ENCODE data around the gene SEMA3F. TPM values are rescaled to one million over a fixed set of nuclear protein-coding genes. Genes with fewer than 3 reads are reported as not detected.
A peak's percentile ranks its signal among the peaks of the same experiment; 100 is the strongest.

The SEMA3F gene
- total RNA-seq, 2 donors from 2014 or later: 44.8 to 63.2 TPM

GRCh38 chr3:50192124-50192523 is 37.0 kb downstream of the SEMA3F start:
- no peak overlapping the region for H3K9ac ChIP-seq (ENCODE audit: extremely low read depth, low read length, poor library complexity, severe bottlenecking)
- no peaks in the 10 kb centered on the region for H3K9me3 ChIP-seq (ENCODE audit: control insufficient read depth, low read length)
- Mint-ChIP-seq H3K4me1 (no peaks in the 10 kb centered on the region), H3K36me3 (ENCODE audit: low read depth) (no peaks in the 10 kb centered on the region), H3K9me3 (no peaks in the 10 kb centered on the region), H3K27ac (no peak overlapping the region), H3K4me3 (no peak overlapping the region), H3K27me3 (ENCODE audit: insufficient read depth) (peaks cover 31% of the 10 kb centered on the region)
- no peaks in the 10 kb centered on the region for H3K36me3 ChIP-seq (ENCODE audit: control insufficient read depth, insufficient read depth, low read length)
- DNase-seq: no peak
- H3K27me3 ChIP-seq (ENCODE audit: control insufficient read depth, insufficient read depth, low read length, poor library complexity, severe bottlenecking): peaks cover 5% of the 10 kb centered on the region
- no peak overlapping the region for H3K27ac ChIP-seq (ENCODE audit: low read depth, low read length)
- TF ChIP-seq, protein P1, sequence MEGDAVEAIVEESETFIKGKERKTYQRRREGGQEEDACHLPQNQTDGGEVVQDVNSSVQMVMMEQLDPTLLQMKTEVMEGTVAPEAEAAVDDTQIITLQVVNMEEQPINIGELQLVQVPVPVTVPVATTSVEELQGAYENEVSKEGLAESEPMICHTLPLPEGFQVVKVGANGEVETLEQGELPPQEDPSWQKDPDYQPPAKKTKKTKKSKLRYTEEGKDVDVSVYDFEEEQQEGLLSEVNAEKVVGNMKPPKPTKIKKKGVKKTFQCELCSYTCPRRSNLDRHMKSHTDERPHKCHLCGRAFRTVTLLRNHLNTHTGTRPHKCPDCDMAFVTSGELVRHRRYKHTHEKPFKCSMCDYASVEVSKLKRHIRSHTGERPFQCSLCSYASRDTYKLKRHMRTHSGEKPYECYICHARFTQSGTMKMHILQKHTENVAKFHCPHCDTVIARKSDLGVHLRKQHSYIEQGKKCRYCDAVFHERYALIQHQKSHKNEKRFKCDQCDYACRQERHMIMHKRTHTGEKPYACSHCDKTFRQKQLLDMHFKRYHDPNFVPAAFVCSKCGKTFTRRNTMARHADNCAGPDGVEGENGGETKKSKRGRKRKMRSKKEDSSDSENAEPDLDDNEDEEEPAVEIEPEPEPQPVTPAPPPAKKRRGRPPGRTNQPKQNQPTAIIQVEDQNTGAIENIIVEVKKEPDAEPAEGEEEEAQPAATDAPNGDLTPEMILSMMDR (conservative IDR thresholded peaks at IDR 0.05): no peak
- no peak overlapping the region for H3K4me3 ChIP-seq (ENCODE audit: low read length)
- 76 to 87% methylated on average over 5 to 8 of the region's 8 CpGs for WGBS, 2 experiments (ENCODE audit: insufficient coverage in 1 of 2, insufficient read length in 1 of 2)
- no peaks in the 10 kb centered on the region for H3K4me1 ChIP-seq (ENCODE audit: control insufficient read depth, insufficient read depth, low read length)

DNA sequence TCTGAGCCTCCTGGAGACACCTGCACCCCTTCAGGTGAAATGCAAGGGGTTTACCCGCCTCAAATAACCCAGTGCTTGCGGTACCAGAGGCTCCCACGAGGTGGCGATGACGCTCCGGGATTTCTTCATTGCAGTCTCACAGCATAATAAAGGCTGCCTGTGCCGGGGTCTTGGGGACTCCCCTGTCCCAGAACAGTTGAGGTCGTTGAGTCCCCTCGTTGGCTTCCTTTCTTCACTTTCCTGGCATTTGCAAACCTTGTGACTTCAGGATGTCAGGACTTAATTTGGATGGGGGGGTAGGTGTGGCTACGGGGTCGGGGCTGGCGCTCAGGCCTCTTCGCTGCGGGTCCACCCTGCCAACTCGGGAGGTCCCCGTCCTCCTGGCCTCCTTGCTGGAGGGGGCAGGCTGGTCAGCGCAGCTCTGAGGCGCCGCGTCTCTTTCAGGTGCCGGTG is 37.6 kb downstream of the SEMA3F start:
- H3K9me3 ChIP-seq (ENCODE audit: control insufficient read depth, low read length): no peaks in the 10 kb centered on the region
- H3K4me1 ChIP-seq (ENCODE audit: control insufficient read depth, insufficient read depth, low read length): no peaks in the 10 kb centered on the region
- H3K9ac ChIP-seq (ENCODE audit: extremely low read depth, low read length, poor library complexity, severe bottlenecking): no peak overlapping the region
- Mint-ChIP-seq H3K36me3 (ENCODE audit: low read depth) (no peaks in the 10 kb centered on the region), H3K27ac (no peak overlapping the region), H3K27me3 (ENCODE audit: insufficient read depth) (peaks cover 31% of the 10 kb centered on the region), H3K9me3 (no peaks in the 10 kb centered on the region), H3K4me1 (no peaks in the 10 kb centered on the region), H3K4me3 (no peak overlapping the region)
- H3K27ac ChIP-seq (ENCODE audit: low read depth, low read length): no peak overlapping the region
- WGBS, 2 experiments (ENCODE audit: insufficient coverage in 1 of 2, insufficient read length in 1 of 2): 47 to 50% methylated on average over 17 to 21 of the region's 21 CpGs
- no peak overlapping the region for H3K4me3 ChIP-seq (ENCODE audit: low read length)
- TF ChIP-seq, protein P1 (conservative IDR thresholded peaks at IDR 0.05): peak; percentile 87
- H3K36me3 ChIP-seq (ENCODE audit: control insufficient read depth, insufficient read depth, low read length): no peaks in the 10 kb centered on the region
- peak; percentile 97 for DNase-seq
- peaks cover 5% of the 10 kb centered on the region for H3K27me3 ChIP-seq (ENCODE audit: control insufficient read depth, insufficient read depth, low read length, poor library complexity, severe bottlenecking)

- no peaks in the 10 kb centered on the region for H3K4me1 Mint-ChIP-seq
- Histone ChIP-seq H3K9me3 (ENCODE audit: control insufficient read depth, low read length) (no peaks in the 10 kb centered on the region), H3K27ac (ENCODE audit: low read depth, low read length) (no peak overlapping the region), H3K4me3 (ENCODE audit: low read length) (no peak overlapping the region), H3K9ac (ENCODE audit: extremely low read depth, low read length, poor library complexity, severe bottlenecking) (no peak overlapping the region), H3K4me1 (ENCODE audit: control insufficient read depth, insufficient read depth, low read length) (no peaks in the 10 kb centered on the region), H3K27me3 (ENCODE audit: control insufficient read depth, insufficient read depth, low read length, poor library complexity, severe bottlenecking) (peaks cover 5% of the 10 kb centered on the region), H3K36me3 (ENCODE audit: control insufficient read depth, insufficient read depth, low read length) (no peaks in the 10 kb centered on the region)
- 91 to 93% methylated on average over 21 to 36 of the region's 36 CpGs for WGBS, 2 experiments (ENCODE audit: insufficient coverage in 1 of 2, insufficient read length in 1 of 2)
- no peaks in the 10 kb centered on the region for H3K9me3 Mint-ChIP-seq
- H3K4me3 Mint-ChIP-seq: no peak overlapping the region
- no peak overlapping the region for H3K27ac Mint-ChIP-seq
- TF ChIP-seq, protein P1 (conservative IDR thresholded peaks at IDR 0.05): no peak
- H3K27me3 Mint-ChIP-seq (ENCODE audit: insufficient read depth): peaks cover 31% of the 10 kb centered on the region
- DNase-seq: no peak
- no peaks in the 10 kb centered on the region for H3K36me3 Mint-ChIP-seq (ENCODE audit: low read depth)
These were observed 38.2 kb downstream of the SEMA3F start for GRCh38 chr3:50193286-50193685.
